Common myeloid progenitor, CD34-positive (primary cell): ENCODE data around the gene ADGRL4.
"Not testable (repeated sequence)": the region's sequence is repeated elsewhere in the genome, so short reads cannot be mapped to it uniquely, and the experiment has no call there.

Experiments
- CTCF ChIA-PET: fragments of 350-600 bp; sonication (Branson Sonifier 250); formaldehyde crosslinking; loops from one replicate; lab custom pipeline; 2021; ENCODE audit warnings: antibody characterized with exemption; lab: Charles Lee
- POLR2A ChIA-PET: fragments of 350-600 bp; sonication (Branson Sonifier 250); formaldehyde crosslinking; loops from one replicate; lab custom pipeline; 2021; ENCODE audit warnings: antibody characterized with exemption; lab: Charles Lee
- DNase-seq, 3 donors: peaks; one replicate each; pipeline versions ENCODE4 v3.0.0 to v3.0.0-alpha.2; 2013
- H3K27ac ChIP-seq, 2 experiments: 1 replicate in 1 of 2; 2 replicates in 1 of 2; pipeline ENCODE4 v1.7.0; 2013; ENCODE audit warnings: inconsistent platforms in 2 of 2, low read length in 2 of 2, mild to moderate bottlenecking in 2 of 2, low read depth in 1 of 2, moderate library complexity in 1 of 2; ENCODE audit not compliant: severe bottlenecking in 2 of 2, insufficient read depth in 1 of 2, poor library complexity in 1 of 2
- H3K27me3 ChIP-seq, 5 experiments: replicated peaks in 2 of 5; 1 replicate in 3 of 5; 2 replicates in 2 of 5; pipeline versions ENCODE4 v1.6.1 to v1.7.0; 2013; ENCODE audit warnings: low read length in 4 of 5, mild to moderate bottlenecking in 2 of 5, moderate library complexity in 2 of 5, inconsistent platforms in 1 of 5; ENCODE audit not compliant: insufficient read depth in 5 of 5, control insufficient read depth in 4 of 5
- H3K36me3 ChIP-seq, 4 experiments: 1 replicate in 2 of 4; 2 replicates in 2 of 4; pipeline versions ENCODE4 v1.6.1 to v1.7.0; 2013; ENCODE audit warnings: low read length in 3 of 4, control low read depth in 1 of 4, mild to moderate bottlenecking in 1 of 4; ENCODE audit not compliant: control insufficient read depth in 4 of 4, insufficient read depth in 4 of 4
- H3K4me1 ChIP-seq, 4 experiments: 1 replicate in 3 of 4; 2 replicates in 1 of 4; pipeline versions ENCODE4 v1.6.1 to v1.7.1; 2013; ENCODE audit warnings: low read length in 3 of 4, mild to moderate bottlenecking in 3 of 4, control low read depth in 1 of 4, inconsistent platforms in 1 of 4, moderate library complexity in 1 of 4; ENCODE audit not compliant: control insufficient read depth in 4 of 4, insufficient read depth in 4 of 4; ENCODE audit errors: control extremely low read depth in 1 of 4
- H3K4me3 ChIP-seq, 7 experiments: 1 replicate in 4 of 7; 2 replicates in 3 of 7; pipeline versions ENCODE4 v1.5.1 to v1.7.0; 2013; ENCODE audit warnings: mild to moderate bottlenecking in 7 of 7, low read length in 6 of 7, moderate library complexity in 6 of 7, inconsistent platforms in 2 of 7, low read depth in 2 of 7, control low read depth in 1 of 7; ENCODE audit not compliant: insufficient read depth in 4 of 7, control insufficient read depth in 1 of 7; ENCODE audit errors: extremely low read depth in 1 of 7
- H3K9me3 ChIP-seq, 5 experiments: 1 replicate in 4 of 5; 2 replicates in 1 of 5; pipeline versions ENCODE4 v1.6.1 to v1.7.1; 2013; ENCODE audit warnings: low read length in 4 of 5, mild to moderate bottlenecking in 2 of 5, inconsistent platforms in 1 of 5, low read depth in 1 of 5, moderate library complexity in 1 of 5; ENCODE audit not compliant: control insufficient read depth in 4 of 5, insufficient read depth in 2 of 5; ENCODE audit errors: control extremely low read depth in 1 of 5
- WGBS: methylation state at CpG from one replicate; pipeline ENCODE4 v1.1.5; 2013; ENCODE audit not compliant: insufficient coverage; 5-methylcytosine and 5-hydroxymethylcytosine counted together

Gene ADGRL4

DNA sequence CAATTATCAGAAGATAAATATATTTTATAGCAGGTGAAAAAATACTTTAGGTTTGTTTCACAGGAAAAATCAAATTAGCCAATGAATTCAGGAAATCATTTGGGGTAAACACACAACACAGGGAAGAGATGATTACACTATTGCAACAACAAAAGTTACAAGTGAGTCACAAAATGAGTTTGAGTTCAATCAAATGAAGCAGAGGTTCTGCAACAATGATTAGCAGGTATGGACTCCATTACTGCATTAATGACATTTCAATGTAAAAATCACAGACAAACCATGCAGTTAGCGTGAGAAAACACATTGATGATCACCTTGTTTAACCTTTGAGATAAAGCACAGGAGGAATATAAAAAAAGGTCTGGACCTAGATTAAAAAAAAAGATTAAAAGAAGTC, 9.7 kb downstream of the ADGRL4 start:
- no peaks in the 10 kb centered on the region for H3K4me1 ChIP-seq
- H3K36me3 ChIP-seq: no peaks in the 10 kb centered on the region
- ChIA-PET POLR2A (no interaction called here), CTCF (no interaction called here)
- no peak for DNase-seq
- no peak overlapping the region for H3K27ac ChIP-seq
- no CpG with 5 or more reads among the region's 1 CpG for WGBS
- H3K4me3 ChIP-seq: no peak overlapping the region
- H3K9me3 ChIP-seq: no peaks in the 10 kb centered on the region
- no peaks in the 10 kb centered on the region for H3K27me3 ChIP-seq

DNA sequence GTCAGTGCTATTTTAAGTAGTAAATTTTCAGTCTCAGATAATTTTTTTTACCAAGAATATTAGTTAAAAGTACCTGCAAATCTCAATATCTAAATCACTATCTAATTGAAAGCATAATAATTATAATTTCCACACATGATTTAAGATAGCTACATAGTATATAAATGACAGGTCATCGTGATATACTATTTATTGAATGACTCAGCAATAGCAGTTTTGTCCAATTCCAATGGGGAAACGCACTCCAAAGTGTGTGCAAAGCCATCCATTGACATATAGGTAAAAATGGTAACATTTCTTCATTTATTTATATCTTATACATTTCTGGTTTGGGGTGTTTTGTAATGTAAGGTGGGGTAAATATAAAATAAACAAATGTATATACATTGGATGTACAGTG, 19.5 kb downstream of the ADGRL4 start:
- POLR2A ChIA-PET: no interaction called here

GRCh38 chr1:78980511-78980910, 26.0 kb downstream of the ADGRL4 start:
- POLR2A ChIA-PET: no interaction called here
- Histone ChIP-seq H3K27ac (no peak overlapping the region), H3K27me3 (no peaks in the 10 kb centered on the region), H3K4me1 (no peaks in the 10 kb centered on the region), H3K36me3 (no peaks in the 10 kb centered on the region), H3K9me3 (no peaks in the 10 kb centered on the region), H3K4me3 (no peak overlapping the region)
- no peak for DNase-seq
- 100% methylated on average over 1 of the region's 3 CpGs for WGBS
- CTCF ChIA-PET: no interaction called here

More for the DNA sequence above, 19.5 kb downstream of the ADGRL4 start:
- Histone ChIP-seq H3K27me3 (no peaks in the 10 kb centered on the region), H3K9me3 (no peaks in the 10 kb centered on the region), H3K27ac (no peak overlapping the region), H3K36me3 (no peaks in the 10 kb centered on the region), H3K4me3 (no peak overlapping the region), H3K4me1 (no peaks in the 10 kb centered on the region)
- DNase-seq: no peak
- CTCF ChIA-PET: no interaction called here
- no CpG with 5 or more reads among the region's 2 CpGs for WGBS

DNA sequence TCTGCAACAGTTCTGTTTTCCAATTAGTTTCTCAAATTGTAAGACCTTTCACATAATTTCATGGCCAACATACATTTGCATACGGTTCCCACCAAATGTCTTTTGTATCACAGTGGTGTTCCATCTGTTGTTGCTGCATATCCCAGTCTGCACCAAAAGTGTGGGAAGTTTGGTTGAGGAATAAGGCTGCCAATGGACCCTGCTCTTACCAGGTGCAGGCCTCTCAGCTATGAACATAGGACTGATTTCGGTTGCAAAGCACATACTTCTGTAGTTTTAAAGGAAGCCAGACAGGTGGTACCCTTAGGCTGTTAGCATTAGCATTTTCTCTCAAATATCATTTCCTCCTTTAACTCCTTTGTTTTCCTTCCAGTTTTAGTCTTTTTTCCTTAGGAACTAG, 33.8 kb downstream of the ADGRL4 start:
- Histone ChIP-seq H3K9me3 (peaks cover 0 to 2% (median 0%) of the 10 kb centered on the region in 5 experiments), H3K27me3 (no peaks in the 10 kb centered on the region), H3K27ac (no peak overlapping the region), H3K4me1 (no peaks in the 10 kb centered on the region), H3K36me3 (no peaks in the 10 kb centered on the region), H3K4me3 (no peak overlapping the region)
- POLR2A ChIA-PET: no interaction called here
- 100% methylated on average over 1 of the region's 2 CpGs for WGBS
- CTCF ChIA-PET: no interaction called here
- DNase-seq: no peak

GRCh38 chr1:78967091-78967490, 39.4 kb downstream of the ADGRL4 start:
- DNase-seq, CTCF ChIA-PET, POLR2A ChIA-PET, H3K4me3 ChIP-seq, H3K4me1 ChIP-seq, H3K27me3 ChIP-seq, H3K36me3 ChIP-seq, H3K9me3 ChIP-seq, H3K27ac ChIP-seq: not testable (repeated sequence)

DNA sequence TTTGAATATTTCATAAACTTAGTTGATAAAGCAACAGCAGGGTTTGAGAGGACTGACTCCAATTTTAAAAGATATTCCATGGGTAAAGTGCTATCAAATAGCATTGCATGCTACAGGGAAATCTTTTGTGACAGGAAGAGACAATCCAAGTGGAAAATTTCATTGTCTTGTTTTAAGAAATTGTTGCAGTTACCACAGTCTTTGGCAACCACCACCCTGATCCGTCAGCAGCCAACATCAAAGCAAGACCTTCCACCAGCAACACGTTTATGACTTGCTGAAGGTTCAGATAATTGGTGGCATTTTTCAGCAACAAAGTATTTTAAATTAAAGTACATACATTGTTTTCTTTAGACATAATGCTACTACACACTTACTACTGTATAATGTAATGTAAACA, 47.8 kb downstream of the ADGRL4 start:
- ChIA-PET CTCF (interaction anchor here (0.7 kb wide), 1 partner anchor 85 kb away, joined by 3 read pairs; no protein-coding TSS in a partner anchor), POLR2A (no interaction called here)
- Histone ChIP-seq H3K36me3 (no peaks in the 10 kb centered on the region), H3K27me3 (no peaks in the 10 kb centered on the region), H3K4me1 (no peaks in the 10 kb centered on the region), H3K4me3 (no peak overlapping the region), H3K27ac (no peak overlapping the region), H3K9me3 (no peaks in the 10 kb centered on the region)
- DNase-seq: no peak
- WGBS: no CpG with 5 or more reads among the region's 2 CpGs

DNA sequence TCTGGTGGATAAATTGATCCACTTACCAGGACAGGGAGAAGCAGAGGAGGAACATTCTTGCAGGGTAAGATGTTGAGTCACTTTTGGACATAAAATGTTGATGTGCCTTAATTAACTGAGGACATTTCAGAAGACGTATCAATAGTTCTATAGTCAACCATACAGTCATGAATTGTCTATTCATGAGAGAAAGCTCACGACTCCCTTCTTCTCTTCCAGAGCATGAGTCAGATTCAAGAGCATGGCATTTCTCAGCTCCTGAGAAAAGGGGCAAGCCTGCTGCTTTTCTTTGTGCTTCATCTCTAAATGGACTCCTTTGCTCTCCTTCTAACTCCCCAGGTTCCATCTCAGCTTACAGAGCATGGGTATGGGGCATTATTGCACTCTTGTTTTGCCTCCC, 55.7 kb downstream of the ADGRL4 start:
- ChIA-PET POLR2A (no interaction called here), CTCF (no interaction called here)
- Histone ChIP-seq H3K27ac (no peak overlapping the region), H3K4me3 (no peak overlapping the region), H3K36me3 (no peaks in the 10 kb centered on the region), H3K4me1 (no peaks in the 10 kb centered on the region), H3K9me3 (no peaks in the 10 kb centered on the region), H3K27me3 (no peaks in the 10 kb centered on the region)
- DNase-seq: no peak
- 100% methylated on average over 2 of the region's 2 CpGs for WGBS
